HEK293T (cell line): ENCODE measurements around the gene KLHDC8A.

Source experiments
- CTCF ChIA-PET: fragments of 350-600 bp; formaldehyde crosslinking; extraction: SDS; loops from one replicate; lab custom pipeline; 2021; ENCODE audit warnings: antibody characterized with exemption, inconsistent platforms; lab: Yijun Ruan, JAX
- POLR2A ChIA-PET: fragments of 350-600 bp; formaldehyde crosslinking; extraction: SDS; loops from one replicate; lab custom pipeline; 2020; ENCODE audit warnings: antibody characterized with exemption, inconsistent platforms; lab: Yijun Ruan, JAX
- DNase-seq: peaks from one replicate; pipeline ENCODE4 v3.0.0; 2012; ENCODE audit warnings: mixed read lengths; ENCODE audit errors: extremely low spot score
- ARNT ChIP-seq: fragments of 450-650 bp; IDR thresholded peaks from 2 replicates; pipeline ENCODE4 v1.6.1; 2017; ENCODE audit warnings: mild to moderate bottlenecking
- BHLHE40 ChIP-seq: fragments of 450-650 bp; IDR thresholded peaks from 2 replicates; pipeline ENCODE4 v1.6.1; 2016; ENCODE audit warnings: mild to moderate bottlenecking, moderate library complexity, borderline replicate concordance
- CTBP1 ChIP-seq: fragments of 450-650 bp; IDR thresholded peaks from 2 replicates; pipeline ENCODE4 v1.6.1; 2016; ENCODE audit warnings: borderline replicate concordance
- ELF4 ChIP-seq: fragments of 450-650 bp; IDR thresholded peaks from 2 replicates; pipeline ENCODE4 v1.6.1; 2017; ENCODE audit warnings: antibody characterized with exemption
- FOXA1 ChIP-seq: fragments of 450-650 bp; IDR thresholded peaks from 2 replicates; pipeline ENCODE4 v1.6.1; 2016; ENCODE audit warnings: mild to moderate bottlenecking
- FOXK2 ChIP-seq: fragments of 450-650 bp; IDR thresholded peaks from 2 replicates; pipeline ENCODE4 v1.6.1; 2016; ENCODE audit warnings: mild to moderate bottlenecking
- FOXM1 ChIP-seq: fragments of 450-650 bp; IDR thresholded peaks from 2 replicates; pipeline ENCODE4 v1.6.1; 2017; ENCODE audit warnings: mild to moderate bottlenecking, borderline replicate concordance
- HDGF ChIP-seq: fragments of 450-650 bp; IDR thresholded peaks from 2 replicates; pipeline ENCODE4 v1.6.1; 2017; ENCODE audit warnings: antibody characterized with exemption, borderline replicate concordance
- L3MBTL2 ChIP-seq: fragments of 450-650 bp; conservative IDR thresholded peaks from 2 replicates; pipeline ENCODE4 v1.6.1; 2016; ENCODE audit warnings: mild to moderate bottlenecking
- LEF1 ChIP-seq: fragments of 450-650 bp; IDR thresholded peaks from 2 replicates; pipeline ENCODE4 v1.6.1; 2017; ENCODE audit warnings: mild to moderate bottlenecking, borderline replicate concordance
- NFRKB ChIP-seq: fragments of 450-650 bp; IDR thresholded peaks from 2 replicates; pipeline ENCODE4 v1.6.1; 2016; ENCODE audit warnings: mild to moderate bottlenecking, moderate library complexity
- SP1 ChIP-seq: fragments of 450-650 bp; IDR thresholded peaks from 2 replicates; pipeline ENCODE4 v1.6.1; 2017
- SUZ12 ChIP-seq: fragments of 450-650 bp; IDR thresholded peaks from 2 replicates; pipeline ENCODE4 v1.6.1; 2016; ENCODE audit warnings: mild to moderate bottlenecking
- TARDBP ChIP-seq: fragments of 450-650 bp; IDR thresholded peaks from 2 replicates; pipeline ENCODE4 v1.6.1; 2016
- ZNF384 ChIP-seq: fragments of 450-650 bp; IDR thresholded peaks from 2 replicates; pipeline ENCODE4 v1.6.1; 2016
- TF ChIP-seq, protein P1 (sequence below): fragments of 450-650 bp; IDR thresholded peaks from 2 replicates; pipeline ENCODE4 v1.6.1; 2016

KLHDC8A gene

GRCh38 chr1:205294934-205295333, 61.8 kb downstream of the KLHDC8A start:
- ChIA-PET CTCF (interaction anchor here (0.8 to 2.1 kb wide), 2 partner anchors 8 to 31 kb away, joined by 3 to 9 read pairs; no protein-coding TSS in a partner anchor), POLR2A (no interaction called here)
- DNase-seq: no peak
- no peak for TF ChIP-seq ZNF384
- TF ChIP-seq, protein P1, sequence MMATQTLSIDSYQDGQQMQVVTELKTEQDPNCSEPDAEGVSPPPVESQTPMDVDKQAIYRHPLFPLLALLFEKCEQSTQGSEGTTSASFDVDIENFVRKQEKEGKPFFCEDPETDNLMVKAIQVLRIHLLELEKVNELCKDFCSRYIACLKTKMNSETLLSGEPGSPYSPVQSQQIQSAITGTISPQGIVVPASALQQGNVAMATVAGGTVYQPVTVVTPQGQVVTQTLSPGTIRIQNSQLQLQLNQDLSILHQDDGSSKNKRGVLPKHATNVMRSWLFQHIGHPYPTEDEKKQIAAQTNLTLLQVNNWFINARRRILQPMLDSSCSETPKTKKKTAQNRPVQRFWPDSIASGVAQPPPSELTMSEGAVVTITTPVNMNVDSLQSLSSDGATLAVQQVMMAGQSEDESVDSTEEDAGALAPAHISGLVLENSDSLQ: no peak

DNA sequence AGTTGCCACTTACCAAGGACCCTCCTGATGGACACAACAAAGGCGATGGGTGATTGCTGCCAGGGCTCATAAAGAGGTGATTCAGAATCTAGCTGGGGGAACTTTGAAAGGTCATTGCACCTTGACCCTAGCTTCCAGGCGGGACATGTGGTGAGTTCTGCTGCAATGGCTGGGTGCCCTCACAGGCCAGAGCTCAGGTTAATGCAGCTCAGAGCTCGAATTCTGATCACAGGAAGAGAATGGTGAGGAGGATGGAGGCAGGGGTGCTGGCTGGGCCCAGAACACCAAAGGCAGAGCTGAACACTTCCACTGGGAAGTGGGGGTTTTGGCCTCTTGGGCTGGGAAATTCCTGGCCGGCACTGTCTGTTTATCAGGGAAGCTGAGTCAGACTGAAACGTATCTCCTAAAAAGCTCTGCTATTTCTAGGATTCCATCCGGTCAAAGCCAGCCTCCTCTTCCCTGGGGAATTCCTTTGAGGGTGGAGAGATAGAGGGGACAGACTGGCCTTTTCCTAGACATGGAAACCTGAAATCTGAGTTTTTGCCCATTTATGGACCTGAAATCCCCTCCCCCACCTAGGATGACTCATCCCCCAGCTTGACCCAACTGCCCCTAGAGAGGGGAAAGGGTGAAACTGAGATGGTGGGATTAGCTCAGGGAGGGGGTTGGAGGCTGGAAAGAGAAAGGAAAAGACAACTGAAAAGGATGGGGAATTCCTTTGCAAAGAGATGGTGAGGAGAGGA, 62.4 kb downstream of the KLHDC8A start:
- POLR2A ChIA-PET: no interaction called here
- no peak for DNase-seq
- CTCF ChIA-PET: interaction anchor here (0.5 to 2.1 kb wide), 5 partner anchors 8 to 200 kb away, joined by 3 to 9 read pairs (median 3); no protein-coding TSS in a partner anchor
- TF ChIP-seq BHLHE40: no peak
- no peak for TF ChIP-seq ELF4
- no peak for TF ChIP-seq ZNF384
- TF ChIP-seq L3MBTL2: no peak
- no peak for TF ChIP-seq HDGF
- no peak for TF ChIP-seq TARDBP
- no peak for TF ChIP-seq SUZ12
- no peak for TF ChIP-seq NFRKB
- TF ChIP-seq, protein P1: no peak

GRCh38 chr1:205293350-205294074, 63.2 kb downstream of the KLHDC8A start:
- no peak for DNase-seq
- ChIA-PET POLR2A (no interaction called here), CTCF (interaction anchor here (0.9 to 1.0 kb wide), 2 partner anchors 20 to 42 kb away, joined by 3 read pairs; no protein-coding TSS in a partner anchor)
- TF ChIP-seq FOXK2: no peak
- no peak for TF ChIP-seq HDGF
- no peak for TF ChIP-seq FOXA1
- TF ChIP-seq ARNT: no peak
- TF ChIP-seq NFRKB: no peak
- TF ChIP-seq, protein P1: no peak
- no peak for TF ChIP-seq SP1
- TF ChIP-seq BHLHE40: no peak
- TF ChIP-seq CTBP1: no peak
- TF ChIP-seq FOXM1: no peak
- no peak for TF ChIP-seq ELF4
- TF ChIP-seq TARDBP: no peak
- no peak for TF ChIP-seq L3MBTL2
- no peak for TF ChIP-seq LEF1
- TF ChIP-seq ZNF384: no peak
- no peak for TF ChIP-seq SUZ12

DNA sequence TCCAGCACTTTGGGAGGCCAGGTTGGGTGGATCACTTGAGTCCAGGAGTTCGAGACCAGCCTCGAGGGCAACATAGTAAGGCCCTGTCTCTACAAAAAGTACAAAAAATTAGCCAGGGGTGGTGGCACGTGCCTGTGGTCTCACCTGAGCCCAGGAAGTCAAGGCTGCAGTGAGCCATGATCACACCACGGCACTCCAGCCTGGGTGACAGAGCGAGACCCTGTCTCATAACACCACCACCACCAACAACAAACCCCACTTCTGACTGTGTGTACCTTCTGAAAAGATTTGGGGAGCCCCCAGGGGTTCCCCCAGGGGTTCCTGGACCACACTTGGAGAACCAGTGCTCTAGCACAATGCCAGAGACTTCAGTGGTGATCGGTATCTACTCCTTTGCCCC, 65.1 kb downstream of the KLHDC8A start:
- CTCF ChIA-PET: no interaction called here
- POLR2A ChIA-PET: no interaction called here
- TF ChIP-seq SP1: no peak
- TF ChIP-seq, protein P1: no peak
- TF ChIP-seq CTBP1: no peak
- TF ChIP-seq FOXK2: no peak
- no peak for TF ChIP-seq ZNF384
- no peak for TF ChIP-seq ARNT
- TF ChIP-seq SUZ12: no peak
- no peak for DNase-seq

GRCh38 chr1:205287767-205288559, 68.8 kb downstream of the KLHDC8A start:
- ChIA-PET CTCF (interaction anchor here (0.6 to 1.4 kb wide), 3 partner anchors 15 to 143 kb away, joined by 3 to 6 read pairs (median 3); no protein-coding TSS in a partner anchor), POLR2A (interaction anchor here (1.4 kb wide), 1 partner anchor 22 kb away, joined by 3 read pairs; no protein-coding TSS in a partner anchor)
- TF ChIP-seq HDGF (no peak), ELF4 (no peak), L3MBTL2 (no peak), TARDBP (no peak), NFRKB (no peak), BHLHE40 (no peak), CTBP1 (no peak), SUZ12 (no peak), FOXK2 (no peak), SP1 (no peak), FOXA1 (no peak), FOXM1 (no peak), LEF1 (no peak), ARNT (no peak), ZNF384 (no peak)
- TF ChIP-seq, protein P1: no peak
- no peak for DNase-seq
